Fibroblast of skin of left quadriceps (primary cell): ENCODE measurements around the gene FAM83G.
"Not testable (repeated sequence)": the region's sequence is repeated elsewhere in the genome, so short reads cannot be mapped to it uniquely, and the experiment has no call there.

Experiments
- DNase-seq, 2 experiments: peaks; one replicate each; pipeline ENCODE4 v3.0.0-alpha.2; 2013; ENCODE audit warnings: low read depth in 2 of 2

FAM83G gene

DNA sequence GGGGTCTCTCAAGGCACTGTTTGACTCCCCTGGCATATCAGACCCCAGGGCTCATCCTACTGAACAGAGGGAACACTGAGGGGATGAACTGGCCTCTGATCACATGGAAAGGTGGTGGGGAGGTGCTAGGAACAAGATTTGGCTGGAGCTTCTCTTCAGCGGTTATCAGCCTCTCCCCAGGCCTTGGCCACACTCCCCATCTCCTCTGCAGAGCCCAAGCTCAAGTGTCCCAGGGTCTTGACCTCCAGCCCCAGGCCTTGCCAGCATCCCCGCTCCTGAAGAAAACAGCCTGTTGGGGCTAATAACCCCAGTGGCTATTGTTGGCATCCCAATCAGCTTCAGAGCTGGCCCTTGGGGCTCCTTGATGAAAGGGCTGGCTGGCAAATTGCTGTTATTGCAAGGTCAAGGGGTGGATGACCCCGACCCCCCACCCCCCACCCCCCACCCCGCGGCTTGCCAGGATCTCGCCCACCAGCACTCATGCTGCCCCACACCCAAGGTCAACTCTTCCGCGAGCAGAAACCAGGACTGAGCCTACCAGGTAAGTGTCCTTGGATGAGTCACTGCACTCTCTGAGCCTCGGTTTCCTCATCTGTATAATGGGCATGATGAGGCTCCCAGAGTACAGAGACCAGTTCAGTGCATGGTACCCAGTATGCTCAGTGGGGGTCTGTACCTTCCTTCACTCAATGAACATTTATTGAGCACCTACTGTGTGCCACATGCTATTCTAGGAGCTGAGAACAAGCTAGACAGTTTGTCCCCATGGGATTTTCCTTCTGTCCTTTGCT, 18.8 kb upstream of the FAM83G start:
- DNase-seq: no peak

DNA sequence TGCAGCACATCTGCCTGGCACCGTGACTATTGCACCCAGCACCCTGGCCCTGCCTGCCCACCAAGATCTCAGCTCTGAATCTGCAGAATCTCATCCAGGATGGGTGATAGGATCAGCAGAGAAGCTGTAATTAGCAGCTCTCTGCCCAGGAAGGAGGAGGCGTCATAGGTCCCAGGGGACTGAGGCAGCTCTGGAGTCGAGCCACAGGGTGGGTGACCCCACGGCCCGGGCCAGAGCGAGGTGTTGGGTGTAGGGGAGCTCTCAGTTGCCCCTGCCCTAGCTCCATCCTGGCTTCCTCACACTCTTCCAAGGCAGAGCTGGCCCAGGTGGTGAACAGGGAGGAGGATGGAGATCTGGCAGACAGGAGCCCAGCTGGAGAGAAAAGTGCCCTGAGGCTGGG, 18.2 kb upstream of the FAM83G start:
- DNase-seq: no peak

DNA sequence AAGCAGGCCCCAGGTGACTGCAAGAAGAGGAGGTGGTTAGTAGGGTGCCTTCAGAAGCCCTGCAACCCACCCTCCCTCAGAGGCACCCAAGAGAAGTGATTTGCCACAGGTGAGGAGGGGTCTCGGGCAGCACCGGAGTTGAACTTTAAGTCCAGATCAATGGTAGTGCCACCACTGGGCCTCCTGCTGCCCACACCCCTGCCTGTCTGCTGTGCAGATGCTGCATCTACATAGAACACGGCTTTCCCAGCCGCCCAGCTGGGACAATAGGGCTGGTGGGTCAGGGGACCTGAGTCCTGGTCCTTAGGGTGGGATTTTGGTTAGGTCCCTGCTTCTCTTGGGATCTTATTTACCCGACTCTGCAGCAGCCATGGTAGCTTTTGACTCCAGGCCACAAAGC, 17.6 kb upstream of the FAM83G start:
- DNase-seq: no peak

DNA sequence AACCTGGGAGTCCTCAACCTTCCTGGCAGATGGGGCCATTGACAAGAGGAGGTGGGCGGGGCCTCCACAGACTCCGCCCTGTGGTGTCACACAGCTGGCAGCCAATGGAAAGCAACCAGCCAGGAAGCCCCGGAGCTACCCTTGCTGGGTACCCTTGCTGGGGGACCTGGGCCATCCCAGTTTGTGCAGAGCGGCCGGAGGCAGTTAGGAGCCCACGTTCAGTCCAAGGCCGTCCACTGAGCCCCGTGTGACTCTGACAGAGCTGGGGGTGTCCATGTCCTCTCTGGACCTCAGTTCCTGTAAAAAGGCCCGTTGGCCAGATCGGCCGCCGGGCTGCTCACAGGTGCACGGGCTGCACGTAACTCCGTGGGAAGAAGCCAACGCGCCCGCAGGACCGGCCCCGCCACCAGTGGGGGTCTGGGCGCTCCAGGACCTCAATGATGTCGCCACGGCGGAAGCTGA, 17.1 kb upstream of the FAM83G start:
- no peak for DNase-seq

DNA sequence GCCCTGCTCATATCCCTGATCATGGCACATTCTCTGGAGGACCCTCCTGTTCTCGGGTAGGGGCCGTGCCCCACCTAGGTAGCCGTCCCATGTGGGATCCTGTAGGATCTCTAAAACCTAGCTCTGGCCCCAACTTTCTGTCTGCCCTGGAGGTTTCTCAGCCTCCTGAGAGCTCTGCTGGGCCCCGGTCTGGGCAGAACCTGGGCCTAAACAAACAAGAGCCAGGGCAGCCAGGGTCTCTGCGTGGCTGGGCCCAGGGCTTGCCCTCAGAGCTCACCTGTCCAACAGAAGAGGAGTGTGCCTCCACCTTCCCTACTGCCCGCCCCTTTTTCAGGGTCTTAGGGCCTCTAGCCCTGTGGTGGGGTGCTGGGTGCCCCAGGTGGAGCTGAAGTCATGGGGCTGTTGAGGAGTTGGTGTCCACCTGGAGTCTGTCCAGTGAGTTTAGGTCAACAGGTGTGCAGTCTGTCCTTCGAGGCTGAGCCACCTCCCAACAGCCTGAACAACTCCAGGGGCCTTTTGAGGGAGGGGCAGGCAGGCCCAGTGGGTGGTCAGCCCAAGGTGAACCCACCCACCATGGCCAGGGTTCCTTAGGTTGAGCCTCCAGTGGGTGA, 16.6 kb upstream of the FAM83G start:
- not testable (repeated sequence) for DNase-seq

DNA sequence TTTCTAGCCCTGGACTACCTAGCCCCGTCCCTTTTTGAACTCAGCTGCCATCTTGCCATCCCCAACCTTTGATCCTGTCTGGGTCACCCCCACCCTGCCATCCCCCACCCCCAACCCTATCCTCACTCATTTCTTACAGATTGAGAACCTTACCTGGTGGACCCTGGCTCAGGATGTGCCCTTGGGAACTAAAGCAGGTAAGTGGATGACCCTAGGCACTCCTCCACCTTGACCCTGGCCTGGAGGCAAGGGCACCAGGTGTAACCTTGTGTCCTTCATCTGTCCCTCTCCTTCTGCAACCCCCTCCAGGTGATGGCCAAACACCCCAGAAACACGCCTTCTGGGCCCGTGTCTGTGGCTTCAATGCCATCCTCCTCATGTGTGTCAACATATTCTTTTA, 15.5 kb upstream of the FAM83G start:
- DNase-seq: no peak

DNA sequence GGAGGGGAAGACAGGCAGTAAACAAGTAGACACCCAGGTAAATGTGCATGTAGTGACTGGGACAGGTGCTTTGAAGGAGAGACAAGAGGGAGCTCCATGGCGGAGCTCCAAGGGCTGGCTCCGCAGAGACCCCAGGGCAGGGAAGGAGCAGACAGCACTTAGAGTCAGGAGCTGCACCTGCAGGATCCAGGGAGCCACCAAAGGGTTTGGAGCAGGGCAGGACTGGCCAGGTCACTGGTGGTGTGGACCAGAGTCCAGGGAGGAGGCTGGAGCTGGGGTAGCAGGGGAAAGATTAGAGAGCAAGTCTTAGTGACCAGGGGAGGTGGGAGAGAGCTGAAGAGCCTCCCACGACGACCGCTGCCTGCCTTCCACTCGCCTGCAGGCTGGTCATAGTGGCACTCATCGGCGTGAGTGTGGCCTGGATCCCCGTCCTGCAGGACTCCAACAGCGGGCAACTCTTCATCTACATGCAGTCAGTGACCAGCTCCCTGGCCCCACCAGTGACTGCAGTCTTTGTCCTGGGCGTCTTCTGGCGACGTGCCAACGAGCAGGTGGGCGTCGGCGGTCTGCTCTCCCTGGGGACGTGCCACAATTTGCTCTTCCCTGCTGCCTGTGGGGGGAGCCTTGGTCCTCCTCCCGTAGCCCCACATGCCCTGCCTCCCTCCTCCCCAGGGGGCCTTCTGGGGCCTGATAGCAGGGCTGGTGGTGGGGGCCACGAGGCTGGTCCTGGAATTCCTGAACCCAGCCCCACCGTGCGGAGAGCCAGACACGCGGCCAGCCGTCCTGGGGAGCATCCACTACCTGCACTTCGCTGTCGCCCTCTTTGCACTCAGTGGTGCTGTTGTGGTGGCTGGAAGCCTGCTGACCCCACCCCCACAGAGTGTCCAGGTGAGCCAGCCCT, 14.7 kb upstream of the FAM83G start:
- no peak for DNase-seq

DNA sequence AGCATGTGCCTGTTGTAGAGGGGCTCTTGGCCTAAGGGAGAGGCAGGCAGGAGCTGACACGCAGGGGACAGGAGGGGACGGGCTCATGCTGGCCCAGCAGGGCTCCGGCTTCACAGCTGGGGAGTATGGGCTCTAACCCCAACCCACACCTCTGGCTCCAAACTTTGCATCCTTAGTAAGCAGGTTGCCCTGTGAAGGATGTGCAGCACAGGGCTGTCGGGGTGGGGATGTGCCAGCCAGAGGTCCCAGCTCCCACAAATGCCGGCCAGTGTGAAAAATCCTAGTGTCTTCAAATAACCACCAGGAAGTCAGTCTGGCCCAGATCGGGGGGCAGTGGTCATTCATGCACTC, 14.0 kb upstream of the FAM83G start:
- DNase-seq: no peak

DNA sequence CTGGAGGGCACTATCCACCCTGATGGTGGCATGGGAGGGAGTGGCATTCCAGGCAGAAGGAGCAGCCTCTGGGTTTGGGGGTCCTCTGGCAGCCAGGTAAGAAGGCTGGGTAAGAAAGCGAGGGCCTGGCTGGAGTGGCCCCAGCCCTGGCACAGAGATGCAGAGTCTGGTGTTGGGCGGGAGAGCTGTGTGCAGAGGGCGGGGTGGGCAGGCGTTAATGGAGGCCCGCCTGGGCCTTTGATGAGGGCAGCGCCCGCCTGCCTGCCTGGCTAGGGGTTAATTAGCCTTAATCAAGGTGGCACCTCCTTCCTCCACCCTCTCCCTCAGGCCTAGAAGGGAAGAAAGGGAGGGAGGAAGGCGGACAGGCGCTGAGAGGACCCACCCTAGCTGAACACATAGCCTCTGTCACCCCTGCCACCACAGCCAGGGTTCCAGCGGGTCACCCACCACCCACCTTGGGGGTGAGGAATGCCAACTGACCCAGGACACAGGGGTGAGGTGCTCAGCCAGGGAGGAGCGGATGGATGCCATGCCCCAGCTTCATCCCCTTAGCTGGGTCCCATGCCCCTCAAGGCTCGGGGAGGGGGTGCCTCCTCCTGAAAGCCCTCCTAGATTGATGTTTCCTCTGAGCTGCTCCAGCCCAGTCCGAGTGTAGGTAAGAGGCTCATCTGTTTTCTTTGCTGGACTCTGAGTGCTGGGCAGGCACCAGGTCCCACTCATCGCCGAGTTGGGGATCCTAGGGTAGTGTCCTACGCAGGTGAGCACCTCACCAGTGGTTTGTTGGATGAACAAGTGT, 13.4 kb upstream of the FAM83G start:
- no peak for DNase-seq

DNA sequence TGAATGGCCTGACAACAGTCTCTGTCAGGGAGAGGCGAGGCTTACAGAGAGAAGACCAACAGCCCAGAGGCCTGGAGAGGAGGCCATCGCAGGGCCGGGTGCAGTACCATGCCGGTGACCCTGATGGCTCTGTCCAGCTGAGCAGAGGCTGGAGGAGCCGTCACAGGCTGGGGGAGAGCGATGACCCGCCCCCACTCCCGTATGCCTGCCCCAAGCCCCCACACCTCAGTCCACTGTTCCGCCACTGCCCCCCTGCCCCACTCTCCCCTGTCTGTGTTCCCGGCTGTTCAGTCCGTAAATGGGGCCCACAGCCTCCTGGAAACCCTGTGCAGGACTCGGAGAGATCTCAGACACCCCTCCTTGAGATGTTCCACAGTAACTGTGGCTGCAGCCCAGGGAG, 12.8 kb upstream of the FAM83G start:
- DNase-seq: no peak

DNA sequence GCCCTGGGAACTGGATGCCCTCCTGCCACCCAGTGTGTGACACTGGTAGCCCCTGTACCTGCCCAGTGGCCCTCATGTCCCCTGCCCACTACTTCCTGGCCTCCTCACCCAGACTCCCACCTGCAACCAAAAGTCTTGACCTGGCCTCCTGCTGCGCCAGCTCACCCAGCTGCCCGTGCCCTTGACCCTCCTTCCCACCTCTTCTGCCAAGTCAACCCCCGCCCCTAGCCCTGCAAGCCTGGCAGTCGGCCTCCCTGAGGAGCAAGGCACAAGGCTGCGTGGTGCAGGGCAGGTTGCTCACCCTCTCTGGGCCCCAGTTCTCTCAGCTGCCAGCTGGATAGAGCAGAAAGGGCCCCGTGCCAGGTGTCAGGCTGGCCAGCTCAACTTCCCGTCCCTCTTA, 12.3 kb upstream of the FAM83G start:
- DNase-seq: no peak

DNA sequence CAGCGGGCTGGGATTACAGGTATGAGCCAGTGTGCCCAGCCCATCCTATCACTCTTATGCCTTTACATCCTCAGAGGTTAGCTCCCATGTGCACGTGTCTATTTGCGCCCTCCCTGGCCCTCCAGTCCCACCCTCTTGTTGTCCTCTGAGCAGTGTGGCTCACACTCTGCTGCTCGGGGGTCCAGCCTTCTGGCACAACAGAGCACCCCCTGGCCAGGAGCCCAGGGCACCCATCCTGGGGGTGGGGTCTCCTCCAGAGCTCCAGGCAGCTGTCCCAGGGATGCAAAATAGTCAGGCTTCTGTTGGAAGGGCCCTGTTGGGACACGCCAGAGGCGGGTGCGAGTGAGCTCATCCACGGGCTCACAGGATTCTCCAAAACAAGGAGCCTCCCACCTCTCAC, 11.7 kb upstream of the FAM83G start:
- DNase-seq: no peak

DNA sequence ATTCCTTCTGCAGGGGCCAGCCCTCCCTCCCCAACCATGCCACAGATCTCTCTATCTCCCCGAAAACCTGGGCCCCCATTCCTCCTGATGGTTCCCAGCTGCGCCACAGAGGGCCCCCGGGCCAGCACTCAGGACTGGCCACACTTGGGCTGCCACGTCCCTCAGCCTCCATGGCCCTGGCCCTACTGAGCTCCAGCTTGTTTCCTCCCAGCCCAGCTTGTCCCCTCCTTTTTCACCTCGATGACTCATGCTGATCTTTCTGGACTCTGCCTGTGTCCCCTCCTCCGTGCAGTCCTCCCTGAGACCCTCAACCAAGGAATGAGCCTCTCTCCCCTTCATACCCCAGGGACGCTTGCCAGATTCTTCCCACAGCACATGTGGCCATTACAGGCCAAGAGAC, 10.9 kb upstream of the FAM83G start:
- no peak for DNase-seq

DNA sequence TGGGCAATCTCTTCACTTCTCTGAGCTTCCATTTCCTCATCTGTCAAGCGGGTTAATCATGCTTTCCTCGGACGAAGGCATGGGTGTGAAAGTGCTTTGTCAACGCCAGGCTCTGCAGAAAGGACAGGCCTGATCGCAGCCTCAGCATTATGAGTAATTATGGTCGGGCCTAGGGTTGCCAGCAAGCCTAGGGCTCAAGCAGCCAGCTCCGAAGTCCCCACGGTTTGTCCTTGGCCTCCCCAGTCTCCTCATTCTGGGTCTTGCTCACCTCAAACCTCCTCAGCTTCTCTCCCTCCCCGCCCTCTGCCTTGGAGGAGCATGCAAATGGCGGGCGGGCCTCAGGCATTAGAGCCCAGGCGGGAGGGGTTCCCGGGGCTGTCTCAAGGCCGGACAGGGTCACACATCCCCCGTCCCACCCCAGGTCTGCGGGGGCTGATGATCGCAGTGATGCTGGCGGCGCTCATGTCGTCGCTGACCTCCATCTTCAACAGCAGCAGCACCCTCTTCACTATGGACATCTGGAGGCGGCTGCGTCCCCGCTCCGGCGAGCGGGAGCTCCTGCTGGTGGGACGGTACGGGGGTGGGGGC, 10.2 kb upstream of the FAM83G start:
- DNase-seq: no peak

DNA sequence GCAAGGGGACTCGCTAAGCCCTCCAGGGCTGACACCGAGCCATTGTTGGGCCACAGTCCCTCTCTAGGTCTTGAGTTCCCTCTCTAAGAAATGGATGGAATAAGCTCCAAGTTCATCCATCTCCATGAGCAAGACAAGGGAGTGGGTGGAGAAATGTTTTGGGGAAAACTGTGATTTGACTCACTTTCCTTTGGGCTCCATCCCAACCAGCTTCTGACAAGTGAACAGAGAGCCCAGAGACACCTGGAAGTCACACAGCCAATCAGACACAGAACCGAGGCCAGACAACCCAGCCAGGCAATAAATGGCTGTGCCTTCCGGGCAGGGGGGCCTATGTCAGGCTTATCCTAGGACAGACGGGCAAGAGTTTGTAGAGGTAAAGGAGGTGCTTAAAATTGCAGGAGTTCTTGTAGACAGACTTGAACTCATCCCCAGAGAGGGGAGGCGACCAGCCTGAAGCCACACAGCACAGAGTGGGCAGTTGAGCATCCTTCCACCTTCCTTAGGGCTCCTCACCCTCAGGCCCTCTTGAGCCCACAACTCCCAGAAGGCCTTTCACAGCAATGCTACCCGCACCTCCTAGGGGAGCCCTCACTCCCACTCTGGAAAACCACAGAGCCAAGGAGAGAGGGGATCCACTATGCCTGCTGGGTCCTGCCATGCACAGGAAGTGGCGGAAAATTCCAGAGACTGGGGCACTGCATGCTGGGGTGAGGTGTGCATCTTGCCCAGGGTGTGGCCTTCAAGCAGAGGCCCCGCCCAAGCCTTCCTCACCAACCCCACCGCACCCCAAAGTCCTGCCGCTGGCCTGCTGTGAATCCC, 9.5 kb upstream of the FAM83G start:
- DNase-seq: no peak

DNA sequence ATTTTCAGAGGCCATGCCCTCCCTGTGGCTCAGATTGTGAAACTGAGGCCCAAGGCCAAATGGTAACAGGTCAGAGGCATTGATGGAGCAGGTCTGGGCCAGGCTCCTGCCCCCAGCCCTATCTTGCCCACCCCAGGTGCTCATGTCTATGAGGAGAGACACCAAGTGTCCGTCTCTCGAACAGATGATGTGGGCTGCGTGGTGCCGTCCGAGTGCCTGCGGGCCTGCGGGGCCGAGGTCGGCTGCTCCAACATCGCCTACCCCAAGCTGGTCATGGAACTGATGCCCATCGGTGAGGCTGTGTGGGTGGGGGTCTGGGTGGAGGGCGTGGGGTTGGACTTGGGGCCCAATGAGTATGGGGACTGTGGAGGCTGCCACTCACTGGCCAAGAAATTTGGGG, 8.7 kb upstream of the FAM83G start:
- DNase-seq: no peak

DNA sequence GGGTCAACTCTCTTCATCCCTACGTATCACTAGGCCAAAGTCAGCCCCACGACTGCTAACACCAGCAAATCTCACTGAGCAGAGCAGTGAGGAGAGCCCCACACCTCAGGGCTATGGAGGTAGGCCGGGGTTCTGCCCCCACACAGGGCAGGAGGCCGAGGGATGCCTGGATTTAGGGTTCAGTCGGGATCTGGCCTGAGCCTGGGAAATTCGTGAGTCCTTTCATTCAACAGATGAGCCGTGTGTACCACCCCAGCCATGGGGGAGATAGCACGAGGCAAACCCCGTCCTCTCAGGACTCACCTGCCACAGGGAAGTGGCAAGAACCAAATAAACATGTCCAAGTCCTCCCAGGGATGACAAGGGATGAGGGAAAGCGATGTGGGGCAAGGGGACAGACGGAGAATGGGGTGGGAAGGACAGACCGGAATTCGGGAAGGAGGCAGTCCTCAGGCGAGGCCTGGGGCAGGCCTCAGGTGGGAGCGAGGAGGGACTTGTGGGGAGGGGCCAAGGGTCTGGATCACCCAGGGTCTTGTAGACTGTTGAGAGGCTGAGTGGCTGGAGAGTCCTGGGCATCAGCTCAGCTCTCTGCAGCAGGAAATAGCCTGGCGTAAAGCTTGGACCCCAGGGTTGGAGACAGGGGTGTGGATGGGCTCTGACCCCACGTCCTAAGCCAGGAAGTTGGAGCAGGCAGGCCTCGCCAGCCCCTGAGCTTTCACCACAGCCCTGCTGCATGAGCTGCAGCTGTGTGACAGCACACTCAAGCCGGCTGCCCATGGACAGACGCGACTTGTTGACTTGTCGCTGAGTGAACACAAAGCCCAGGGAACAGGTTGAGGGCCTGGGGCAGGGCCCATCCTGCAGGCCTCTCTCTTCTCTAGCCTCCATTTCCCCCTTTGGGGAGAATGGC, 7.9 kb upstream of the FAM83G start:
- no peak for DNase-seq

DNA sequence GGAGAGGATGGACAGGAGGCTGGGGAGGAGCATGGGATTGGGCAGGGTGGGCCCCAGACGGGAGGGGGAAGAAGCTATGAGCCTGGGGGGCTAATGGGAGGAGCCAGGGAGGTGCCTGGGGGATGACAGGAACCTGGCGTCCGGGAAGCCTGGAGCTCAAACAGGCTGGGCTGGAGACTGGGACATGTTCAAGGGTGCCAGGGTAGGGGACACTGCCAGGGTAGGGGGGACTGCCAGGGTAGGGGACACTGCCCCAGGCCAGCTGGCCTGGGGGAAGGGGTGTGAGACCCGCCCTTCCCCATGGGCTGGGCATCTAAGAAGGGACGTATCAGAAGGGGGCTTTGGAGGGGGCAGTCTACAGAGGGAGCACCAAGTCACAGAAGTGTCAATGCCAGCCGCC, 7.0 kb upstream of the FAM83G start:
- DNase-seq: no peak

DNA sequence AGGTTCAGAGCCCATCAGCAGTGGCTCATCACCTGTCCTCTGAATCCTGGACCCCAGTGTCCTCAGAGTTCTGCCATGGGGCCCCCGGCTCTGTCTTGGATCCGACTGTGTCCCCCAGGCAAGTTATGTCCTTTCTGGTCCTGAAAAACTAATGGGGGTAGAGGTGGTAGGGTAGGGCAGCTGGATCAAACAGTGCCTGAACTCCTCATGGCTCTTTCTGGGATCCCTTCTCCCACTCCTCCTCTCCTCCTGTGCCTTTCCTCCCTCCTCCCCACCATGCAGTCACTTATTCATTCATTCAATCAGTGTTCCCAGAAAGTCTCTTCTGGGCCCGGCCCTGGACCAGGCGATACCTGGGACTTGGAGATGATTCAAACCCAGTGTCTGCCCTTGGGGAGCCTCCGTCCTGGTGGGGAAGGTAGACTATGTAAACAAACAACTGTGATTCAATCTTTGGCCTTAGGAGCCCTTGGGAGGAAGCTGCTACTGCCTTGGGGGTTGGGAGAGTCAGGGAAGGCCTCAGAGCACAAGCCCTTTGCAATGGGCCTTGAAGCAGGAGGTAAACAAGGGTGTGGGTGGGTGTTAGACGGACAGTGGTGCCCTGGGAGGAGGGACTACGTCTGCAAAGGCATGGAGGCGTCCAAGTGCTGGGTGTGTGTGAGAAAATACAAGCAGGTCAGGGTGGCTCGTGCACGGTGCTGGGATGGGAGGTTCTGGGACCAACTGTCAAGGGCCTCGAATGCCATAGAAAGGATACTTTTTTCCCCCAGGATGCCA, 6.4 kb upstream of the FAM83G start:
- no peak for DNase-seq
